Heart right ventricle (tissue), 16 donors: ENCODE results near the gene UBD. TPM values are rescaled to one million over a fixed set of nuclear protein-coding genes. Genes with fewer than 3 reads are reported as not detected.

Source experiments
- ATAC-seq, 8 donors: fragments of 200-7000 bp; cut with Tn5 transposase; one replicate each; pipeline ENCODE4 v1.9.1; 2020; ENCODE audit warnings: mild to moderate bottlenecking in 8 of 8, moderate library complexity in 8 of 8, moderate number of reproducible peaks in 1 of 8
- DNase-seq, 2 donors: peaks; one replicate each; pipeline ENCODE4 v3.0.0-alpha.2; 2020
- H3K27ac ChIP-seq, 10 donors: fragments of 200-600 bp; sonication (generic) in 2 of 10; one replicate each; pipeline versions ENCODE4 v1.5.0 to v1.8.0; 2020 to 2022; ENCODE audit warnings: mild to moderate bottlenecking in 3 of 10
- H3K27me3 ChIP-seq, 7 donors: fragments of 200-600 bp; one replicate each; pipeline ENCODE4 v1.8.0; 2021 to 2022; ENCODE audit warnings: mild to moderate bottlenecking in 2 of 7
- H3K36me3 ChIP-seq, 9 donors: fragments of 200-600 bp; sonication (generic) in 1 of 9; one replicate each; pipeline versions ENCODE4 v1.5.0 to v1.8.0; 2020 to 2022; ENCODE audit warnings: mild to moderate bottlenecking in 2 of 9
- H3K4me1 ChIP-seq, 9 donors: fragments of 200-600 bp; sonication (generic) in 1 of 9; one replicate each; pipeline versions ENCODE4 v1.5.0 to v1.8.0; 2020 to 2022; ENCODE audit warnings: mild to moderate bottlenecking in 4 of 9
- H3K4me3 ChIP-seq, 10 donors: fragments of 200-600 bp; sonication (generic) in 2 of 10; one replicate each; pipeline versions ENCODE4 v1.5.0 to v1.8.0; 2020 to 2022; ENCODE audit warnings: mild to moderate bottlenecking in 7 of 10, moderate library complexity in 2 of 10
- H3K9me3 ChIP-seq, 11 donors: fragments of 200-600 bp in 10 of 11; sonication (generic) in 2 of 11; one replicate each; pipeline versions ENCODE4 v1.5.0 to v1.8.0; 2013 to 2022; ENCODE audit warnings: mild to moderate bottlenecking in 2 of 11, control low read depth in 1 of 11, moderate library complexity in 1 of 11
- CTCF ChIP-seq, 9 donors: fragments of 200-600 bp; sonication (generic) in 2 of 9; IDR thresholded peaks; one replicate each; pipeline versions ENCODE4 v1.5.0 to v1.8.0; 2021 to 2022; ENCODE audit warnings: antibody characterized with exemption in 9 of 9, mild to moderate bottlenecking in 5 of 9, moderate library complexity in 1 of 9
- WGBS, 2 donors: extraction: QIAGEN DNeasy Blood & Tissue Kit; methylation state at CpG; one replicate each; pipeline ENCODE4 v1.1.7; 2013; ENCODE audit warnings: inconsistent platforms in 1 of 2; 5-methylcytosine and 5-hydroxymethylcytosine counted together
- intact Hi-C, 10 donors: fragments of 100-400 bp; cut with DNase I; formaldehyde crosslinking; loops; one replicate each; pipeline versions ENCODE4 v1.11.1 to v1.14.2; 2022
- polyA plus RNA-seq, 2 donors: library from polyadenylated mRNA; stranded (reverse); fragments of 200-250 nt; gene quantifications; one replicate each; pipeline ENCODE4 v1.2.3, GENCODE V29; 2013
- total RNA-seq, 10 donors: library from RNA; stranded (reverse); fragmentation: NEBNext Ultra II Directional in 3 of 10; extraction: Animal tissue kit (Norgen Biotek cat#: 25700) in 3 of 10; gene quantifications; one replicate each; pipeline versions ENCODE4 v1.2.1 to v1.2.4, GENCODE V29; 2021 to 2023
- donor health status: Arrhythmogenic right ventricular cardiomyopathy.
- donor health status: ischemic (EF 13 %, LVEDD 7.1; RV severe dilation, severe dysfunction).
- donor health status: healthy with polysubstance abuse.
- donor health status: DM: no; HTN: yes; CAD: no.
- donor health status: DM: no; HTN: no; CAD: no.
- donor health status: ischemic (EF 25% LVEDD 6.9; RV normal size, moderate dysfunction).
- donor health status: ischemic (EF 25% LVEDD 5.7; RV mildly dilated, moderate dysfunction).
- donor health status: healthy.
- donor health status: DM: yes; HTN: yes; CAD: no.
- donor health status: Ischemic cardiomyopathy.
- donor health status: ischemic (EF 35%, LVEDD 5.7; RV mildly dilated, moderate dysfunction).
- donor health status: nonischemic (EF 11% LVEDD 7.7; RV severe dilation, severe dysfunction).
- donor health status: DM: yes; HTN: yes; CAD: no.
- donor health status: PGD.
- donor health status: ischemic (EF 29% LVEDD 5.4; RV normal size, mild dysfunction).
- donor health status: nonischemic (EF 23%, LVEDD 6.1; RV moderate dilation, normal function).

UBD gene
- total and polyA plus RNA-seq, 12 donors, result 0.23 to 53.8 (median 0.42) TPM; not detected in 7

DNA sequence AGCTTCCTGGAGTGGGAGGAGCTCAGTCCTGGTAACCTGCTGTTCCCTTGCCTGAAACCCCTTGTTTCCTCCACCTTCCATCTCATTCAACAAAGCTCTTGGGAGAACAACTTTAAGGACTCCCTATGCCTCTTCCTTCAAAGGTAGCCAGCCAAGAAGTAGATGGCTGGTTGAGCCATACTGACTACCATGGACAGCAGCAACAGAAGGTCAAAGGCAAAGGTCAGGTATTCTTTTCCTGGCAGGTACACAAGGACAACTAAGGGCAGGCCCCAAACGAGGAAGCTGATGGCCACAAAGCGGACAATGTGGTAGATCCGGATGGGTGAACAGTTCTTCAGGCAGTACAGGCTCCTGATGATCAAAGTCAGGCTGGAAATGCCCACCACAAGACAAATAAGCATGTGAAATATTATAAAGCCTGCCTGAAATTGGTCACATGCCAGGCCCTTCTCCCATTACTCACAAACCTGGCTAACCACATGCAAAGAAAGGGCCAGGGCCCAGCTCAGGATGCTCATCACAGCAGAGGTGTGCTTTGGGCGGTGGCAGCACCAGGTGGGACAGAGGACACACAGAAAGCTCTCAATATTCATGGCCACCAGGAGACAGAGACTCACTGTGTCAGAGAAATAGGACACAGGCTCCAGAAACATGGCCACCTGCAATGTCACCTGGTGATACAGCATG lies 21.7 kb downstream of the UBD start:
- ATAC-seq (no peak), DNase-seq (no peak)
- Histone ChIP-seq H3K4me1 (no peaks in the 10 kb centered on the region), H3K9me3 (no peaks in the 10 kb centered on the region), H3K4me3 (no peak overlapping the region), H3K27me3 (peaks cover 0 to 20% (median 5%) of the 10 kb centered on the region in 7 donors), H3K36me3 (no peaks in the 10 kb centered on the region), H3K27ac (no peak overlapping the region)
- intact Hi-C loops, result no loop called here
- WGBS, 2 donors, result 71 to 73% methylated on average over 4 of the region's 4 CpGs
- TF ChIP-seq CTCF (IDR thresholded peaks at IDR 0.05), result no peak

GRCh38 chr6:29532320-29532951 lies 27.1 kb downstream of the UBD start:
- Histone ChIP-seq H3K4me3 (no peak overlapping the region), H3K4me1 (no peaks in the 10 kb centered on the region), H3K27me3 (peaks cover 0 to 8% (median 0%) of the 10 kb centered on the region in 7 donors), H3K27ac (no peak overlapping the region), H3K36me3 (no peaks in the 10 kb centered on the region), H3K9me3 (no peaks in the 10 kb centered on the region)
- no peak for DNase-seq
- ATAC-seq, result no peak
- WGBS, 2 donors, result 39 to 66% methylated on average over 2 of the region's 2 CpGs
- intact Hi-C loops, result no loop called here
- TF ChIP-seq CTCF (IDR thresholded peaks at IDR 0.05), result no peak

- H3K9me3 ChIP-seq, result no peaks in the 10 kb centered on the region
- peaks cover 0 to 5% (median 0%) of the 10 kb centered on the region in 7 donors for H3K27me3 ChIP-seq
- H3K4me1 ChIP-seq, result no peaks in the 10 kb centered on the region
- intact Hi-C loops, result no loop called here
- DNase-seq, result no peak
- H3K27ac ChIP-seq, result no peak overlapping the region
- no peak for ATAC-seq
- no peak for TF ChIP-seq CTCF (IDR thresholded peaks at IDR 0.05)
- H3K36me3 ChIP-seq, result no peaks in the 10 kb centered on the region
- H3K4me3 ChIP-seq, result no peak overlapping the region
- WGBS, 2 donors, result 53 to 65% methylated on average over 3 of the region's 3 CpGs
These were observed 27.9 kb downstream of the UBD start for GRCh38 chr6:29531668-29532067.

- 80 to 81% methylated on average over 2 of the region's 2 CpGs for WGBS, 2 donors
- TF ChIP-seq CTCF (IDR thresholded peaks at IDR 0.05), result no peak
- Histone ChIP-seq H3K9me3 (no peaks in the 10 kb centered on the region), H3K27me3 (peaks cover 0 to 4% (median 0%) of the 10 kb centered on the region in 7 donors), H3K4me3 (no peak overlapping the region), H3K36me3 (no peaks in the 10 kb centered on the region), H3K4me1 (no peaks in the 10 kb centered on the region), H3K27ac (no peak overlapping the region)
- intact Hi-C loops, result no loop called here
- DNase-seq, result no peak
- no peak for ATAC-seq
These were observed 28.7 kb downstream of the UBD start for GRCh38 chr6:29530671-29531310.
